GM12878 (cell line): Measurements from ENCODE around the gene BCAN.

Source experiments
- EZH2 ChIP-seq: IDR thresholded peaks from 2 replicates; pipeline ENCODE4 v1.6.1; 2012; ENCODE audit warnings: low read depth, mild to moderate bottlenecking, control low read depth, inconsistent platforms, low read length, borderline replicate concordance; ENCODE audit not compliant: control insufficient read depth
- FOS ChIP-seq: IDR thresholded peaks from 3 replicates; pipeline ENCODE4 v1.6.1; 2011; ENCODE audit warnings: borderline replicate concordance; ENCODE audit not compliant: insufficient read length; ENCODE audit errors: extremely low read depth
- NBN ChIP-seq: fragments of 450-650 bp; IDR thresholded peaks from 2 replicates; pipeline ENCODE4 v1.6.1; 2016
- SMAD1 ChIP-seq: fragments of 450-650 bp; IDR thresholded peaks from 2 replicates; pipeline ENCODE4 v1.6.1; 2018; ENCODE audit warnings: mild to moderate bottlenecking, low read depth; ENCODE audit not compliant: partially characterized antibody
- SUPT20H ChIP-seq: IDR thresholded peaks from 2 replicates; pipeline ENCODE4 v1.6.1; 2011; ENCODE audit warnings: low read depth, mild to moderate bottlenecking, low read length, moderate library complexity, borderline replicate concordance; ENCODE audit not compliant: control insufficient read depth
- TAF1 ChIP-seq: IDR thresholded peaks from 2 replicates; pipeline ENCODE4 v1.6.1; 2011; ENCODE audit warnings: mild to moderate bottlenecking, low read depth, low read length, borderline replicate concordance
- TF ChIP-seq, protein P1 (sequence below), 3 experiments: IDR thresholded peaks in 2 of 3; conservative IDR thresholded peaks in 1 of 3; 2 replicates each; pipeline ENCODE4 v1.5.1; 2011; ENCODE audit warnings: low read depth in 3 of 3, low read length in 3 of 3, mild to moderate bottlenecking in 3 of 3, control low read depth in 2 of 3, moderate library complexity in 2 of 3, inconsistent platforms in 1 of 3, mixed read lengths in 1 of 3; ENCODE audit not compliant: control insufficient read depth in 2 of 3, insufficient read depth in 1 of 3; ENCODE audit errors: extremely low read depth in 1 of 3
- TF ChIP-seq, protein P2 (sequence below): IDR thresholded peaks from 2 replicates; pipeline ENCODE4 v1.6.1; 2012; ENCODE audit warnings: mild to moderate bottlenecking, low read depth, low read length
- TF ChIP-seq, protein P3 (sequence below): IDR thresholded peaks from 2 replicates; pipeline ENCODE4 v1.6.1; 2012; ENCODE audit warnings: low read depth, low read length, improper control_type of control experiment
- TF ChIP-seq, protein P4 (sequence below): IDR thresholded peaks from 2 replicates; pipeline ENCODE4 v1.6.1; 2012; ENCODE audit warnings: improper control_type of control experiment, low read depth, low read length; ENCODE audit not compliant: insufficient replicate concordance
- TF ChIP-seq, protein P5 (sequence below): fragments of 450-650 bp; IDR thresholded peaks from 2 replicates; pipeline ENCODE4 v1.6.1; 2017; ENCODE audit warnings: mild to moderate bottlenecking
- TF ChIP-seq, protein P6 (sequence below): fragments of 450-650 bp; IDR thresholded peaks from 2 replicates; pipeline ENCODE4 v1.6.1; 2018; ENCODE audit warnings: borderline replicate concordance, mild to moderate bottlenecking; ENCODE audit not compliant: partially characterized antibody

DNA sequence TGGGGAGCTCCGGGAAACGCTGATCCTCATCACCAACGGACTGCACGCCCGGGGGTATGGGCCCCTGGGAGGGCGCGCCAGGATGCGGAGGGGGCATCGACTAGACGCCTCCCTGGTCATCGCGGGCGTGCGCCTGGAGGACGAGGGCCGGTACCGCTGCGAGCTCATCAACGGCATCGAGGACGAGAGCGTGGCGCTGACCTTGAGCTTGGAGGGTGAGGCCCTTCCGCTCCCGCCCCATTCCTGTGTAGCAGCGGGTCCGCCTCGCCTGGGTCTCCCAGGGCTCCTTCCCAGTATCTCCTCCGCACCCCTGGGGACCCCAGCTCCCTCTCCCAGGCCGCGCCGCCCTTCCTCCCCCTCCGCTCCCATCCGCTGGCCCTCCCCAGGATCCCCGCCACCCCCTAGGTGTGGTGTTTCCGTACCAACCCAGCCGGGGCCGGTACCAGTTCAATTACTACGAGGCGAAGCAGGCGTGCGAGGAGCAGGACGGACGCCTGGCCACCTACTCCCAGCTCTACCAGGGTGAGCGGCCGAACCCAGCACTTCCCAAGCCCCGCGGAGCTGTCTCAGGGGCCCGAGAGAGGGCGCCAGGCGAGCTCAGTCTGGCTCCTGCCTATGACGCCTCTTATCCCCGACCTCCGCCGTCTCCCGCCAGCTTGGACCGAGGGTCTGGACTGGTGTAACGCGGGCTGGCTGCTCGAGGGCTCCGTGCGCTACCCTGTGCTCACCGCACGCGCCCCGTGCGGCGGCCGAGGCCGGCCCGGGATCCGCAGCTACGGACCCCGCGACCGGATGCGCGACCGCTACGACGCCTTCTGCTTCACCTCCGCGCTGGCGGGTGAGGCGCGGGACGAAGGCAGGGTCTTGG is 17.7 kb upstream of the BCAN start:
- TF ChIP-seq, protein P1, sequence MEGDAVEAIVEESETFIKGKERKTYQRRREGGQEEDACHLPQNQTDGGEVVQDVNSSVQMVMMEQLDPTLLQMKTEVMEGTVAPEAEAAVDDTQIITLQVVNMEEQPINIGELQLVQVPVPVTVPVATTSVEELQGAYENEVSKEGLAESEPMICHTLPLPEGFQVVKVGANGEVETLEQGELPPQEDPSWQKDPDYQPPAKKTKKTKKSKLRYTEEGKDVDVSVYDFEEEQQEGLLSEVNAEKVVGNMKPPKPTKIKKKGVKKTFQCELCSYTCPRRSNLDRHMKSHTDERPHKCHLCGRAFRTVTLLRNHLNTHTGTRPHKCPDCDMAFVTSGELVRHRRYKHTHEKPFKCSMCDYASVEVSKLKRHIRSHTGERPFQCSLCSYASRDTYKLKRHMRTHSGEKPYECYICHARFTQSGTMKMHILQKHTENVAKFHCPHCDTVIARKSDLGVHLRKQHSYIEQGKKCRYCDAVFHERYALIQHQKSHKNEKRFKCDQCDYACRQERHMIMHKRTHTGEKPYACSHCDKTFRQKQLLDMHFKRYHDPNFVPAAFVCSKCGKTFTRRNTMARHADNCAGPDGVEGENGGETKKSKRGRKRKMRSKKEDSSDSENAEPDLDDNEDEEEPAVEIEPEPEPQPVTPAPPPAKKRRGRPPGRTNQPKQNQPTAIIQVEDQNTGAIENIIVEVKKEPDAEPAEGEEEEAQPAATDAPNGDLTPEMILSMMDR (IDR thresholded peaks at IDR 0.05 in 2 of 3, conservative IDR thresholded peaks at IDR 0.05 in 1 of 3; ENCODE audit: control insufficient read depth in 2 of 3, extremely low read depth in 1 of 3, insufficient read depth in 1 of 3, low read depth in 3 of 3, low read length in 3 of 3) = peak; percentile 31 to 44 (median 42)
- TF ChIP-seq FOS (no peak), NBN (no peak), TAF1 (no peak), EZH2 (0 out of 2 replicates have a peak, but pooled peaks have one; percentile 53), SMAD1 (no peak), SUPT20H (no peak)
- TF ChIP-seq, protein P2, sequence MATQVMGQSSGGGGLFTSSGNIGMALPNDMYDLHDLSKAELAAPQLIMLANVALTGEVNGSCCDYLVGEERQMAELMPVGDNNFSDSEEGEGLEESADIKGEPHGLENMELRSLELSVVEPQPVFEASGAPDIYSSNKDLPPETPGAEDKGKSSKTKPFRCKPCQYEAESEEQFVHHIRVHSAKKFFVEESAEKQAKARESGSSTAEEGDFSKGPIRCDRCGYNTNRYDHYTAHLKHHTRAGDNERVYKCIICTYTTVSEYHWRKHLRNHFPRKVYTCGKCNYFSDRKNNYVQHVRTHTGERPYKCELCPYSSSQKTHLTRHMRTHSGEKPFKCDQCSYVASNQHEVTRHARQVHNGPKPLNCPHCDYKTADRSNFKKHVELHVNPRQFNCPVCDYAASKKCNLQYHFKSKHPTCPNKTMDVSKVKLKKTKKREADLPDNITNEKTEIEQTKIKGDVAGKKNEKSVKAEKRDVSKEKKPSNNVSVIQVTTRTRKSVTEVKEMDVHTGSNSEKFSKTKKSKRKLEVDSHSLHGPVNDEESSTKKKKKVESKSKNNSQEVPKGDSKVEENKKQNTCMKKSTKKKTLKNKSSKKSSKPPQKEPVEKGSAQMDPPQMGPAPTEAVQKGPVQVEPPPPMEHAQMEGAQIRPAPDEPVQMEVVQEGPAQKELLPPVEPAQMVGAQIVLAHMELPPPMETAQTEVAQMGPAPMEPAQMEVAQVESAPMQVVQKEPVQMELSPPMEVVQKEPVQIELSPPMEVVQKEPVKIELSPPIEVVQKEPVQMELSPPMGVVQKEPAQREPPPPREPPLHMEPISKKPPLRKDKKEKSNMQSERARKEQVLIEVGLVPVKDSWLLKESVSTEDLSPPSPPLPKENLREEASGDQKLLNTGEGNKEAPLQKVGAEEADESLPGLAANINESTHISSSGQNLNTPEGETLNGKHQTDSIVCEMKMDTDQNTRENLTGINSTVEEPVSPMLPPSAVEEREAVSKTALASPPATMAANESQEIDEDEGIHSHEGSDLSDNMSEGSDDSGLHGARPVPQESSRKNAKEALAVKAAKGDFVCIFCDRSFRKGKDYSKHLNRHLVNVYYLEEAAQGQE = no peak
- TF ChIP-seq, protein P3, sequence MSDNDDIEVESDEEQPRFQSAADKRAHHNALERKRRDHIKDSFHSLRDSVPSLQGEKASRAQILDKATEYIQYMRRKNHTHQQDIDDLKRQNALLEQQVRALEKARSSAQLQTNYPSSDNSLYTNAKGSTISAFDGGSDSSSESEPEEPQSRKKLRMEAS = no peak
- TF ChIP-seq, protein P4, sequence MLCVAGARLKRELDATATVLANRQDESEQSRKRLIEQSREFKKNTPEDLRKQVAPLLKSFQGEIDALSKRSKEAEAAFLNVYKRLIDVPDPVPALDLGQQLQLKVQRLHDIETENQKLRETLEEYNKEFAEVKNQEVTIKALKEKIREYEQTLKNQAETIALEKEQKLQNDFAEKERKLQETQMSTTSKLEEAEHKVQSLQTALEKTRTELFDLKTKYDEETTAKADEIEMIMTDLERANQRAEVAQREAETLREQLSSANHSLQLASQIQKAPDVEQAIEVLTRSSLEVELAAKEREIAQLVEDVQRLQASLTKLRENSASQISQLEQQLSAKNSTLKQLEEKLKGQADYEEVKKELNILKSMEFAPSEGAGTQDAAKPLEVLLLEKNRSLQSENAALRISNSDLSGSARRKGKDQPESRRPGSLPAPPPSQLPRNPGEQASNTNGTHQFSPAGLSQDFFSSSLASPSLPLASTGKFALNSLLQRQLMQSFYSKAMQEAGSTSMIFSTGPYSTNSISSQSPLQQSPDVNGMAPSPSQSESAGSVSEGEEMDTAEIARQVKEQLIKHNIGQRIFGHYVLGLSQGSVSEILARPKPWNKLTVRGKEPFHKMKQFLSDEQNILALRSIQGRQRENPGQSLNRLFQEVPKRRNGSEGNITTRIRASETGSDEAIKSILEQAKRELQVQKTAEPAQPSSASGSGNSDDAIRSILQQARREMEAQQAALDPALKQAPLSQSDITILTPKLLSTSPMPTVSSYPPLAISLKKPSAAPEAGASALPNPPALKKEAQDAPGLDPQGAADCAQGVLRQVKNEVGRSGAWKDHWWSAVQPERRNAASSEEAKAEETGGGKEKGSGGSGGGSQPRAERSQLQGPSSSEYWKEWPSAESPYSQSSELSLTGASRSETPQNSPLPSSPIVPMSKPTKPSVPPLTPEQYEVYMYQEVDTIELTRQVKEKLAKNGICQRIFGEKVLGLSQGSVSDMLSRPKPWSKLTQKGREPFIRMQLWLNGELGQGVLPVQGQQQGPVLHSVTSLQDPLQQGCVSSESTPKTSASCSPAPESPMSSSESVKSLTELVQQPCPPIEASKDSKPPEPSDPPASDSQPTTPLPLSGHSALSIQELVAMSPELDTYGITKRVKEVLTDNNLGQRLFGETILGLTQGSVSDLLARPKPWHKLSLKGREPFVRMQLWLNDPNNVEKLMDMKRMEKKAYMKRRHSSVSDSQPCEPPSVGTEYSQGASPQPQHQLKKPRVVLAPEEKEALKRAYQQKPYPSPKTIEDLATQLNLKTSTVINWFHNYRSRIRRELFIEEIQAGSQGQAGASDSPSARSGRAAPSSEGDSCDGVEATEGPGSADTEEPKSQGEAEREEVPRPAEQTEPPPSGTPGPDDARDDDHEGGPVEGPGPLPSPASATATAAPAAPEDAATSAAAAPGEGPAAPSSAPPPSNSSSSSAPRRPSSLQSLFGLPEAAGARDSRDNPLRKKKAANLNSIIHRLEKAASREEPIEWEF = no peak
- TF ChIP-seq, protein P5, sequence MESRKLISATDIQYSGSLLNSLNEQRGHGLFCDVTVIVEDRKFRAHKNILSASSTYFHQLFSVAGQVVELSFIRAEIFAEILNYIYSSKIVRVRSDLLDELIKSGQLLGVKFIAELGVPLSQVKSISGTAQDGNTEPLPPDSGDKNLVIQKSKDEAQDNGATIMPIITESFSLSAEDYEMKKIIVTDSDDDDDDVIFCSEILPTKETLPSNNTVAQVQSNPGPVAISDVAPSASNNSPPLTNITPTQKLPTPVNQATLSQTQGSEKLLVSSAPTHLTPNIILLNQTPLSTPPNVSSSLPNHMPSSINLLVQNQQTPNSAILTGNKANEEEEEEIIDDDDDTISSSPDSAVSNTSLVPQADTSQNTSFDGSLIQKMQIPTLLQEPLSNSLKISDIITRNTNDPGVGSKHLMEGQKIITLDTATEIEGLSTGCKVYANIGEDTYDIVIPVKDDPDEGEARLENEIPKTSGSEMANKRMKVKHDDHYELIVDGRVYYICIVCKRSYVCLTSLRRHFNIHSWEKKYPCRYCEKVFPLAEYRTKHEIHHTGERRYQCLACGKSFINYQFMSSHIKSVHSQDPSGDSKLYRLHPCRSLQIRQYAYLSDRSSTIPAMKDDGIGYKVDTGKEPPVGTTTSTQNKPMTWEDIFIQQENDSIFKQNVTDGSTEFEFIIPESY = no peak
- TF ChIP-seq, protein P6, sequence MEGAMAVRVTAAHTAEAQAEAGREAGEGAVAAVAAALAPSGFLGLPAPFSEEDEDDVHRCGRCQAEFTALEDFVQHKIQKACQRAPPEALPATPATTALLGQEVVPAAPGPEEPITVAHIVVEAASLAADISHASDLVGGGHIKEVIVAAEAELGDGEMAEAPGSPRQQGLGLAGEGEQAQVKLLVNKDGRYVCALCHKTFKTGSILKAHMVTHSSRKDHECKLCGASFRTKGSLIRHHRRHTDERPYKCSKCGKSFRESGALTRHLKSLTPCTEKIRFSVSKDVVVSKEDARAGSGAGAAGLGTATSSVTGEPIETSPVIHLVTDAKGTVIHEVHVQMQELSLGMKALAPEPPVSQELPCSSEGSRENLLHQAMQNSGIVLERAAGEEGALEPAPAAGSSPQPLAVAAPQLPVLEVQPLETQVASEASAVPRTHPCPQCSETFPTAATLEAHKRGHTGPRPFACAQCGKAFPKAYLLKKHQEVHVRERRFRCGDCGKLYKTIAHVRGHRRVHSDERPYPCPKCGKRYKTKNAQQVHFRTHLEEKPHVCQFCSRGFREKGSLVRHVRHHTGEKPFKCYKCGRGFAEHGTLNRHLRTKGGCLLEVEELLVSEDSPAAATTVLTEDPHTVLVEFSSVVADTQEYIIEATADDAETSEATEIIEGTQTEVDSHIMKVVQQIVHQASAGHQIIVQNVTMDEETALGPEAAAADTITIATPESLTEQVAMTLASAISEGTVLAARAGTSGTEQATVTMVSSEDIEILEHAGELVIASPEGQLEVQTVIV = no peak
